HepG2 (cell line): ENCODE results near the gene RBP2. TPM values are rescaled to one million over a fixed set of nuclear protein-coding genes. Genes with fewer than 3 reads are reported as not detected.
A peak's percentile ranks its signal among the peaks of the same experiment; 100 is the strongest.

ENCODE experiments used
- ATAC-seq: fragments of 200-7000 bp; cut with Tn5 transposase; 3 replicates; pipeline ENCODE4 v1.9.1; 2020; ENCODE audit warnings: mild to moderate bottlenecking, moderate library complexity
- BruUV-seq: library from RNA; stranded (reverse); fragments of 400-500 nt; replicated peaks from 2 replicates; lab custom pipeline; 2021; lab: Mats Ljungman, UMichigan
- CTCF ChIA-PET: fragments of 300-600 bp; formaldehyde crosslinking; extraction: SDS; loops from one replicate; lab custom pipeline; 2021; ENCODE audit warnings: low total read pairs, inconsistent platforms, low intra/inter-chr PET ratio; lab: Yijun Ruan, JAX
- POLR2A ChIA-PET: fragments of 350-600 bp; sonication (Branson Sonifier 250); formaldehyde crosslinking; loops from one replicate; lab custom pipeline; 2020; ENCODE audit warnings: antibody characterized with exemption, inconsistent platforms; lab: Yijun Ruan, JAX
- DNase-seq: peaks from one replicate; pipeline ENCODE4 v3.0.0-alpha.2; 2015; ENCODE audit warnings: low spot score
- FAIRE-seq: peaks from 3 replicates; lab custom pipeline; 2011; peaks lifted over from hg19 to GRCh38; lab: Jason Lieb, UNC
- H2AFZ ChIP-seq: one replicate; pipeline ENCODE4 v1.6.1; 2011; ENCODE audit warnings: low read length, inconsistent platforms
- H3K27ac ChIP-seq: fragments of 300-600 bp; 3 replicates; pipeline ENCODE4 v1.8.0; 2011; ENCODE audit warnings: mixed run types, mild to moderate bottlenecking, mixed read lengths, low read length, inconsistent platforms; ENCODE audit not compliant: insufficient read depth; ENCODE audit errors: extremely low read length
- H3K27me3 ChIP-seq, 2 experiments: fragments of 200-600 bp in 1 of 2; 2 replicates in 1 of 2; 3 replicates in 1 of 2; pipeline versions ENCODE4 v1.6.0 to v1.8.0; 2011; ENCODE audit warnings: low read length in 2 of 2, mild to moderate bottlenecking in 2 of 2, moderate library complexity in 2 of 2, inconsistent platforms in 1 of 2; ENCODE audit not compliant: insufficient read depth in 2 of 2, control insufficient read depth in 1 of 2
- H3K36me3 ChIP-seq, 2 experiments: fragments of 200-600 bp in 1 of 2; replicated peaks in 1 of 2; 2 replicates in 1 of 2; 3 replicates in 1 of 2; pipeline versions ENCODE4 v1.5.1 to v1.8.0; 2011; ENCODE audit warnings: low read length in 2 of 2, inconsistent platforms in 1 of 2; ENCODE audit not compliant: insufficient read depth in 2 of 2, control insufficient read depth in 1 of 2
- H3K4me1 ChIP-seq: 2 replicates; pipeline ENCODE4 v1.5.1; 2012; ENCODE audit warnings: low read length, inconsistent platforms; ENCODE audit not compliant: insufficient read depth
- H3K4me2 ChIP-seq: 2 replicates; pipeline ENCODE4 v1.6.0; 2011; ENCODE audit warnings: low read depth, low read length, inconsistent platforms
- H3K4me3 ChIP-seq, 3 experiments: fragments of 200-600 bp in 1 of 3; sonication (generic), shearing (Covaris generic) in 1 of 3; replicated peaks in 1 of 3; 2 replicates each; pipeline ENCODE4 v1.5.1; 2011 to 2016; ENCODE audit warnings: low read length in 3 of 3, inconsistent platforms in 2 of 3, low read depth in 2 of 3, mild to moderate bottlenecking in 2 of 3, control low read depth in 1 of 3, mixed read lengths in 1 of 3; ENCODE audit not compliant: insufficient read depth in 1 of 3
- H3K79me2 ChIP-seq: one replicate; pipeline ENCODE4 v1.6.1; 2011; ENCODE audit warnings: low read length, inconsistent platforms; ENCODE audit not compliant: insufficient read depth
- H3K9ac ChIP-seq: 2 replicates; pipeline ENCODE4 v1.6.0; 2011; ENCODE audit warnings: mild to moderate bottlenecking, low read depth, low read length, inconsistent platforms; ENCODE audit not compliant: insufficient read depth
- H3K9me3 ChIP-seq: 2 replicates; pipeline ENCODE4 v1.5.1; 2012; ENCODE audit warnings: mild to moderate bottlenecking, low read length
- H4K20me1 ChIP-seq: 2 replicates; pipeline ENCODE4 v1.6.0; 2011; ENCODE audit warnings: inconsistent platforms, mild to moderate bottlenecking, low read length, moderate library complexity; ENCODE audit not compliant: insufficient read depth
- ARID4A ChIP-seq: sonication (generic); formaldehyde crosslinking; IDR thresholded peaks from 2 replicates; pipeline ENCODE4 v1.5.0; 2020; ENCODE audit warnings: mild to moderate bottlenecking, missing genetic modification reagents, borderline replicate concordance
- HNF4A ChIP-seq: sonication (generic); formaldehyde crosslinking; IDR thresholded peaks from 2 replicates; pipeline ENCODE4 v1.4.0; 2020; ENCODE audit warnings: missing genetic modification reagents
- PATZ1 ChIP-seq: sonication (generic); formaldehyde crosslinking; IDR thresholded peaks from 2 replicates; pipeline ENCODE4 v1.4.0; 2020; ENCODE audit warnings: missing genetic modification reagents
- SMAD3 ChIP-seq: sonication (generic); formaldehyde crosslinking; IDR thresholded peaks from 2 replicates; pipeline ENCODE4 v1.4.0; 2020; ENCODE audit warnings: missing genetic modification reagents
- SRSF1 ChIP-seq: fragments of 200-400 bp; formaldehyde crosslinking; optimal IDR thresholded peaks from 2 replicates; pipeline ENCODE3; 2017; ENCODE audit warnings: mild to moderate bottlenecking, low read depth, low read length, moderate library complexity
- XBP1 ChIP-seq: sonication (generic); formaldehyde crosslinking; IDR thresholded peaks from 2 replicates; pipeline ENCODE4 v1.5.0; 2020; ENCODE audit warnings: missing genetic modification reagents
- ZNF143 ChIP-seq: sonication (generic); formaldehyde crosslinking; IDR thresholded peaks from 2 replicates; pipeline ENCODE4 v1.4.0; 2020; ENCODE audit warnings: missing genetic modification reagents
- ZNF512 ChIP-seq: sonication (generic); formaldehyde crosslinking; IDR thresholded peaks from 2 replicates; pipeline ENCODE4 v1.4.0; 2020; ENCODE audit warnings: mild to moderate bottlenecking, missing genetic modification reagents
- WGBS: methylation state at CpG from one replicate; pipeline ENCODE4 v1.1.6; 2017; ENCODE audit warnings: low lambda C conversion rate; 5-methylcytosine and 5-hydroxymethylcytosine counted together
- in situ Hi-C: cut with HindIII; loops from 2 replicates; pipeline ENCODE4 v1.10.0; 2017; ENCODE audit warnings: low pct_unique_long_range_greater_than_20kb; ENCODE audit not compliant: extremely low pct_ligation_motif_present
- intact Hi-C: fragments of 100-400 bp; cut with micrococcal nuclease; formaldehyde crosslinking; loops from one replicate; pipeline ENCODE4 v1.10.0; 2022; ENCODE audit not compliant: unreplicated experiment
- polyA plus RNA-seq, 8 experiments: library from polyadenylated mRNA; depleted of rRNA in 3 of 8; stranded (reverse) in 7 of 8; unstranded in 1 of 8; fragments of >200 nt; fragmentation: Illumina TruSeq in 4 of 8; extraction: Trizol in 4 of 8; gene quantifications; 2 replicates each; pipeline versions ENCODE4 v1.2.1 to v1.2.3, GENCODE V29; 2011 to 2016; ENCODE audit warnings: low read depth in 4 of 8, missing spikeins in 1 of 8, mixed read lengths in 1 of 8; ENCODE audit not compliant: insufficient read depth in 1 of 8
- total RNA-seq, 5 experiments: library from RNA; depleted of rRNA; stranded (reverse); fragments of >200 nt; fragmentation: Illumina TruSeq; extraction: Trizol; gene quantifications; 2 replicates each; pipeline ENCODE4 v1.2.3, GENCODE V29; 2016; ENCODE audit warnings: low read depth in 1 of 5

RBP2 gene
- total and polyA plus RNA-seq, 2 of the 13 experiments (the other 11 are each of a cell fraction or from before 2014, with no cell fraction given), result 0.17 to 2.5 TPM

GRCh38 chr3:139414608-139415224 lies 61.6 kb downstream of the RBP2 start:
- intact Hi-C loops, result no loop called here
- 7% methylated on average over 2 of the region's 2 CpGs for WGBS

More at GRCh38 chr3:139414608-139415224, 61.6 kb downstream of the RBP2 start:
- Histone ChIP-seq H3K27ac (no peak overlapping the region), H3K9me3 (no peaks in the 10 kb centered on the region; the same call in 1 of the 2 replicates), H3K4me2 (peak overlapping the region; percentile 36), H3K36me3 (no peaks in the 10 kb centered on the region), H3K27me3 (no peaks in the 10 kb centered on the region), H2AFZ (no peak overlapping the region), H3K4me3 (no peak overlapping the region), H3K79me2 (no peaks in the 10 kb centered on the region), H3K9ac (no peak overlapping the region), H3K4me1 (peaks cover 10% of the 10 kb centered on the region), H4K20me1 (no peaks in the 10 kb centered on the region)
- BruUV-seq, result no TSS peak
- 0 out of 2 replicates have a peak, but pooled peaks have one; percentile 32 for TF ChIP-seq PATZ1 (CRISPR knock-in tag)
- TF ChIP-seq SMAD3 (CRISPR knock-in tag), result no peak
- TF ChIP-seq ARID4A (CRISPR knock-in tag), result no peak
- peak; percentile 55; the same call in 1 of the 2 replicates for TF ChIP-seq HNF4A (CRISPR knock-in tag)
- no peak for TF ChIP-seq SRSF1
- no peak for TF ChIP-seq XBP1 (CRISPR knock-in tag)
- peak; percentile 45 for TF ChIP-seq ZNF143
- no peak for TF ChIP-seq ZNF512 (CRISPR knock-in tag)
- CTCF ChIA-PET, result no interaction called here
- FAIRE-seq (no peak), DNase-seq (no peak), ATAC-seq (peak; percentile 88)
- in situ Hi-C loops, result no loop called here
- POLR2A ChIA-PET, result no interaction called here
